PC-9 (cell line): ENCODE measurements around the gene ABHD18. TPM values are rescaled to one million over a fixed set of nuclear protein-coding genes. Genes with fewer than 3 reads are reported as not detected.

Source experiments
- BruUV-seq: library from RNA; stranded (reverse); fragments of 400-500 nt; replicated peaks from 2 replicates; lab custom pipeline; 2021; lab: Mats Ljungman, UMichigan
- CTCF ChIA-PET: fragments of 300-600 bp; sonication (Branson Sonifier 250); formaldehyde crosslinking; loops from one replicate; lab custom pipeline; 2022; ENCODE audit warnings: antibody characterized with exemption; lab: Charles Lee
- POLR2A ChIA-PET: fragments of 300-600 bp; sonication (Branson Sonifier 250); formaldehyde crosslinking; loops from one replicate; lab custom pipeline; 2022; ENCODE audit warnings: antibody characterized with exemption; ENCODE audit not compliant: unreplicated experiment; lab: Charles Lee
- DNase-seq, 2 experiments: peaks; one replicate each; pipeline versions ENCODE4 v3.0.0 to v3.0.0-alpha.2; 2015 to 2022; ENCODE audit warnings: mixed read lengths in 1 of 2
- H2AFZ ChIP-seq: fragments of 200-600 bp; sonication (generic); 2 replicates; pipeline ENCODE4 v1.8.1; 2017; ENCODE audit warnings: antibody characterized with exemption
- H3F3A ChIP-seq: fragments of 200-600 bp; sonication (generic); 2 replicates; pipeline ENCODE4 v1.8.1; 2017; ENCODE audit warnings: antibody characterized with exemption, mild to moderate bottlenecking, low read depth; ENCODE audit not compliant: insufficient read depth
- H3K27ac ChIP-seq: fragments of 200-600 bp; sonication (generic); 2 replicates; pipeline ENCODE4 v1.6.1; 2016; ENCODE audit warnings: mixed run types
- H3K27me3 ChIP-seq: fragments of 200-600 bp; sonication (generic); 2 replicates; pipeline ENCODE4 v1.6.1; 2016; ENCODE audit warnings: low read depth, mixed run types; ENCODE audit not compliant: insufficient read depth
- H3K36me3 ChIP-seq: fragments of 200-600 bp; sonication (generic); 2 replicates; pipeline ENCODE4 v1.6.1; 2016; ENCODE audit warnings: low read depth, mixed run types
- H3K4me1 ChIP-seq: fragments of 200-600 bp; sonication (generic); replicated peaks from 2 replicates; pipeline ENCODE4 v1.6.1; 2016; ENCODE audit warnings: mixed run types; ENCODE audit not compliant: insufficient read depth
- H3K4me2 ChIP-seq: fragments of 200-600 bp; sonication (generic); 2 replicates; pipeline ENCODE4 v1.6.1; 2017; ENCODE audit warnings: mixed run types
- H3K4me3 ChIP-seq: fragments of 200-600 bp; sonication (generic); 2 replicates; pipeline ENCODE4 v1.6.1; 2016; ENCODE audit warnings: mixed run types
- H3K79me2 ChIP-seq: fragments of 200-600 bp; sonication (generic); 2 replicates; pipeline ENCODE4 v1.6.1; 2017; ENCODE audit warnings: low read depth, mixed run types
- H3K9me2 ChIP-seq: fragments of 200-600 bp; sonication (generic); 2 replicates; pipeline ENCODE4 v1.8.1; 2017; ENCODE audit warnings: mild to moderate bottlenecking; ENCODE audit not compliant: insufficient read depth
- H3K9me3 ChIP-seq: fragments of 200-600 bp; sonication (generic); 2 replicates; pipeline ENCODE4 v1.8.1; 2016; ENCODE audit warnings: low read depth; ENCODE audit not compliant: insufficient read depth
- H4K20me1 ChIP-seq: fragments of 200-600 bp; sonication (generic); 2 replicates; pipeline ENCODE4 v1.8.1; 2017; ENCODE audit not compliant: insufficient read depth
- CTCF ChIP-seq: fragments of 200-600 bp; sonication (generic); conservative IDR thresholded peaks from 2 replicates; pipeline ENCODE4 v1.6.1; 2017; ENCODE audit warnings: mixed run types, antibody characterized with exemption, mild to moderate bottlenecking, moderate library complexity
- EZH2 ChIP-seq: fragments of 200-600 bp; sonication (generic); IDR thresholded peaks from 2 replicates; pipeline ENCODE4 v1.8.0; 2017; ENCODE audit warnings: antibody characterized with exemption, low read depth
- intact Hi-C: fragments of 100-400 bp; cut with micrococcal nuclease; formaldehyde crosslinking; loops from one replicate; pipeline ENCODE4 v1.10.0; 2022; ENCODE audit not compliant: unreplicated experiment
- total RNA-seq: library from RNA; stranded (reverse); gene quantifications from 2 replicates; pipeline ENCODE4 v1.2.3, GENCODE V29; 2021

The ABHD18 gene
- total RNA-seq, 1 experiment from 2014 or later, result 12.4 TPM

DNA sequence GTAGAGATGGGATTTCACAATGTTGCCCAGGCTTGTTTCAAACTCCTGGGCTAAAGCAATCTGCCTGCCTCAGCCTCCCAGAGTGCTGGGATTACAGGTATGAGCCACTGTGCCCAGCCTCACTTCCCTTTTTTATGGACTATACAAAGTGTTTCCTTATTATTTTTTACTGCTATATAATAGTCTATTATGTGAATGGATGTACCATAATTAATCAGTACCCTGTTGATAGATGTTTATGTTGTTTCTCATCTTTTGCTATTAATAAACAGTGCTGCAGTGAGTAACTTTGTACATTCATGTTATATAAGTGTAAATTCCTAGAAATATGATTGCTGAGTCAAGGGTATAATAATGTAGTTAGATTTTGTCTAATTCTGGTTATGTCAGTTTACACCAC is 60.1 kb downstream of the ABHD18 start:
- H3K9me3 ChIP-seq, result no peaks in the 10 kb centered on the region
- TF ChIP-seq CTCF (no peak), EZH2 (no peak)
- no peak overlapping the region for H3K27ac ChIP-seq
- H3F3A ChIP-seq, result no peaks in the 10 kb centered on the region
- H2AFZ ChIP-seq, result no peak overlapping the region
- H3K9me2 ChIP-seq, result no peaks in the 10 kb centered on the region
- H3K36me3 ChIP-seq, result no peaks in the 10 kb centered on the region
- no peaks in the 10 kb centered on the region for H3K27me3 ChIP-seq
- H4K20me1 ChIP-seq, result no peaks in the 10 kb centered on the region
- H3K4me3 ChIP-seq, result no peak overlapping the region
- no peaks in the 10 kb centered on the region for H3K4me1 ChIP-seq
- H3K79me2 ChIP-seq, result no peaks in the 10 kb centered on the region
- POLR2A ChIA-PET, result no interaction called here
- DNase-seq, result no peak
- H3K4me2 ChIP-seq, result no peak overlapping the region
- CTCF ChIA-PET, result no interaction called here
- intact Hi-C loops, result no loop called here
- BruUV-seq, result no TSS peak

- no peak overlapping the region for H3K27ac ChIP-seq
- no peaks in the 10 kb centered on the region for H3F3A ChIP-seq
- intact Hi-C loops, result no loop called here
- ChIA-PET CTCF (no interaction called here), POLR2A (no interaction called here)
- TF ChIP-seq EZH2 (no peak), CTCF (no peak)
- no TSS peak for BruUV-seq
- H2AFZ ChIP-seq, result no peak overlapping the region
- H3K4me2 ChIP-seq, result no peak overlapping the region
- H3K79me2 ChIP-seq, result no peaks in the 10 kb centered on the region
- H3K4me3 ChIP-seq, result no peak overlapping the region
- no peaks in the 10 kb centered on the region for H3K27me3 ChIP-seq
- H3K9me3 ChIP-seq, result no peaks in the 10 kb centered on the region
- no peaks in the 10 kb centered on the region for H4K20me1 ChIP-seq
- H3K36me3 ChIP-seq, result no peaks in the 10 kb centered on the region
- H3K4me1 ChIP-seq, result no peaks in the 10 kb centered on the region
- H3K9me2 ChIP-seq, result no peaks in the 10 kb centered on the region
- no peak for DNase-seq
These were observed 64.7 kb downstream of the ABHD18 start for GRCh38 chr4:128029907-128030306.

GRCh38 chr4:128031756-128032384 is 66.7 kb downstream of the ABHD18 start:
- DNase-seq, result no peak
- Histone ChIP-seq H3K9me3 (no peaks in the 10 kb centered on the region), H3K4me1 (no peaks in the 10 kb centered on the region), H4K20me1 (no peaks in the 10 kb centered on the region), H3K27ac (no peak overlapping the region), H3K4me3 (no peak overlapping the region), H3K9me2 (no peaks in the 10 kb centered on the region), H2AFZ (no peak overlapping the region), H3K79me2 (no peaks in the 10 kb centered on the region), H3K4me2 (no peak overlapping the region), H3F3A (no peaks in the 10 kb centered on the region), H3K27me3 (no peaks in the 10 kb centered on the region), H3K36me3 (no peaks in the 10 kb centered on the region)
- no peak for TF ChIP-seq CTCF
- POLR2A ChIA-PET, result no interaction called here
- intact Hi-C loops, result no loop called here
- CTCF ChIA-PET, result interaction anchor here (0.6 kb wide), 1 partner anchor 24 kb away, joined by 3 read pairs; no protein-coding TSS in a partner anchor
- no TSS peak for BruUV-seq
